Esophagus squamous epithelium (tissue), 4 donors: ENCODE measurements around the gene COQ8A.

Experiments
- CTCF ChIP-seq, 6 experiments: fragments of 450-650 bp in 4 of 6; fragments of 200-600 bp in 2 of 6; sonication (generic) in 2 of 6; IDR thresholded peaks; one replicate each; pipeline ENCODE4 v1.5.1; 2016 to 2019; ENCODE audit warnings: antibody characterized with exemption in 6 of 6, mild to moderate bottlenecking in 4 of 6, moderate library complexity in 4 of 6
- POLR2A ChIP-seq, 4 donors: fragments of 450-650 bp; IDR thresholded peaks; one replicate each; pipeline ENCODE4 v1.6.1; 2017; ENCODE audit warnings: antibody characterized with exemption in 4 of 4, mild to moderate bottlenecking in 4 of 4, moderate library complexity in 3 of 4

GRCh38 chr1:226950316-226950715 lies 10.2 kb downstream of the COQ8A start:
- no peak for TF ChIP-seq CTCF (IDR thresholded peaks at IDR 0.05)
- no peak for TF ChIP-seq POLR2A (IDR thresholded peaks at IDR 0.05)
